HG03432 (cell line): ENCODE data around the gene NUBP2.
"Not testable (repeated sequence)": the region's sequence is repeated elsewhere in the genome, so short reads cannot be mapped to it uniquely, and the experiment has no call there.

Source experiments
- ATAC-seq: cut with Tn5 transposase; IDR thresholded peaks from one replicate; pipeline ENCODE4 v1.9.1; 2021; ENCODE audit warnings: mild to moderate bottlenecking, moderate library complexity; ENCODE audit not compliant: unreplicated experiment

NUBP2 gene

GRCh38 chr16:1784977-1785845, 2.5 kb downstream of the NUBP2 start:
- no peak for ATAC-seq

GRCh38 chr16:1785846-1786170, 3.0 kb downstream of the NUBP2 start:
- no peak for ATAC-seq

- no peak for ATAC-seq
Observed at GRCh38 chr16:1786242-1787055, 3.7 kb downstream of the NUBP2 start.

DNA sequence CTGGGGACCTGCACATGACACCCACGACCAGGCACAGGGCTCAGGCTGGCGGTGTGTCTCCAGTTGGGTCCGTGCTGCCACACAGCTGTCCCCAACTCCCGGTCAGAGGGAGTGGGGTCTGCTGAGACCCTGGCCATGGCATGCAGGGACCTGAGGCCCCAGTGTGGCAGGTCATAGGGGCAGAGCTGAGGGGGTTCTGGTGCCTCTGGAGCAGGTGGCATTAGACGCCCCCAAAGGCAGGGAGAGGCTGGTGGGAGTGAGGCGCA, 4.2 kb downstream of the NUBP2 start:
- ATAC-seq, result no peak

- no peak for ATAC-seq
Observed at GRCh38 chr16:1787322-1788094, 4.7 kb downstream of the NUBP2 start.

DNA sequence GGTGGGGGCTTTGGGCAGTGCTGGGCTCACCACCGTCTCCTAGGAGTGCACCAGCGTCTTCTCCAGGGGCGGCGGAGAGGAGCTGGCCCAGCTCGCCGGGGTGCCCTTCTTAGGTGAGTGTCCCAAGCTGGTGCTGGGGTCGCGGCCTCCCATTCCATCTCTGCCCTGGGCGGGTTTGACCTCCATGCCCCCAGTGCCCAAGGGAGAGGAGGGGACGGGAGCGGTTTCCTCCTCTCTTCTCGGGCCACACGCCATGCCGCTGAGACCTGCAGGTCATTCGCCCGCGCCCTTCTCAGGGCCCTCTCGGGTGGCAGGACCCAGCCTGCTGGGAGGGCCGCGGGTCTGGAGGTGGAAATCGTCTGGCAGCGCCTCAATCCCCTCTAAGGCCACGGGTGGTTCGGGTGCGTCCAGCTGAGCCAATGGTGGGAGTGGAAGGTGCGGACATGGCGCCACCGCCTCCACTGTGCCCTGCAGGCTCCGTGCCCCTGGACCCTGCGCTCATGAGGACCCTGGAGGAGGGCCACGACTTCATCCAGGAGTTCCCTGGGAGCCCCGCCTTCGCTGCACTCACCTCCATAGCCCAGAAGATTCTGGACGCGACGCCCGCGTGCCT, 5.4 kb downstream of the NUBP2 start:
- no peak for ATAC-seq

DNA sequence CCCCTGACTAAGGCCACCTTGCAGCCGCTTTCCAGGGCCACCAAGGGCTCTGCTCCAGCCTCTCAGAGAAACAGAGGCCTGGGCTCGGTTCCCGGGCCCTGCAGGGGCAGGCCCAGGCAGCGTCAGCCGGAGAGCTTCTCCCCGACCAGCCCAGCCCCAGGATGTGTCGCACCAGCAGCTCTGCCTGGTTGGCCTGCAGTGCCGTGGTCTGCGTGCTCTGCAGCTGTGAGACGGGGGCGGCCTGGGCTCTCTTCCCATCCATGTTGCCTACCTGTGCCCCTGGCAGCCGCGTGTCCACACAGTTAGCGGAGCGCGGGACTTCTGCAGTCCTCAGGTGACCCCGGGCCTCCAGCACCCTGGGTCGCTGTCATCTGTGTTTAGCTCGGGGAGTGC, 5.9 kb downstream of the NUBP2 start:
- no peak for ATAC-seq

- ATAC-seq, result no peak
Observed at GRCh38 chr16:1789643-1790045, 6.9 kb downstream of the NUBP2 start.

GRCh38 chr16:1790261-1790610, 7.5 kb downstream of the NUBP2 start:
- no peak for ATAC-seq

DNA sequence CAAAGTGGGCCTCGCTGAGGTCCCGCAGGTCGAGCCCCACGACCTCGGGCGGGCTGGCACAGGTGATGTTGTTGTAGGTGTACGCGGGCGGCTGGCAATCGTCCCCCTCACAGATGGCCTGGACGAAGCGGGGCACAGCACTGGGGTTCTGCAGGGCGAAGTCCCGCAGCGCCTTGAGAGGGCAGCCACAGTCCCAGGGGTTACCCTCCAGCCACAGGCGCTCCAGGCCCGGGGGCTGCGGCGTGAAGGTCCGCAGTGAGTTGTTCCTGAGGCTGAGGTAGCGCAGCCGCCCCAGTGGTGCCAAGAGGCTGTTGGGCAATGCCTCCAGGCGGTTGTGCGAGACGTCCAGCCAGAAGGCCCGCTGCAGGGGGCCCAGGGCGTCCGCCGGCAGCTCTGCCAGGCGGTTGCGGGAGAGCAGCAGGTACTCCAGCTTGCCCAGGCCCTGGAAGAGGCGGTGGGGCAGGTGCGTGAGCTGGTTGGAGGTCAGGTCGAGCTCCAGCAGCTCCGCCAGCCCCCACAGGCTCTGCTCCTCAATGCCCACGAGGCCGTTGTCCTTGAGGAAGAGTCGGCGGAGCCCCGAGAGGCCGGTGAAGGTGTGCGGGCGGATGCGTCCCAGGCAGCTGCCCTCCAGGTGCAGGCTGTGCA, 8.0 kb downstream of the NUBP2 start:
- ATAC-seq, result no peak

GRCh38 chr16:1791256-1791942, 8.6 kb downstream of the NUBP2 start:
- ATAC-seq, result no peak

DNA sequence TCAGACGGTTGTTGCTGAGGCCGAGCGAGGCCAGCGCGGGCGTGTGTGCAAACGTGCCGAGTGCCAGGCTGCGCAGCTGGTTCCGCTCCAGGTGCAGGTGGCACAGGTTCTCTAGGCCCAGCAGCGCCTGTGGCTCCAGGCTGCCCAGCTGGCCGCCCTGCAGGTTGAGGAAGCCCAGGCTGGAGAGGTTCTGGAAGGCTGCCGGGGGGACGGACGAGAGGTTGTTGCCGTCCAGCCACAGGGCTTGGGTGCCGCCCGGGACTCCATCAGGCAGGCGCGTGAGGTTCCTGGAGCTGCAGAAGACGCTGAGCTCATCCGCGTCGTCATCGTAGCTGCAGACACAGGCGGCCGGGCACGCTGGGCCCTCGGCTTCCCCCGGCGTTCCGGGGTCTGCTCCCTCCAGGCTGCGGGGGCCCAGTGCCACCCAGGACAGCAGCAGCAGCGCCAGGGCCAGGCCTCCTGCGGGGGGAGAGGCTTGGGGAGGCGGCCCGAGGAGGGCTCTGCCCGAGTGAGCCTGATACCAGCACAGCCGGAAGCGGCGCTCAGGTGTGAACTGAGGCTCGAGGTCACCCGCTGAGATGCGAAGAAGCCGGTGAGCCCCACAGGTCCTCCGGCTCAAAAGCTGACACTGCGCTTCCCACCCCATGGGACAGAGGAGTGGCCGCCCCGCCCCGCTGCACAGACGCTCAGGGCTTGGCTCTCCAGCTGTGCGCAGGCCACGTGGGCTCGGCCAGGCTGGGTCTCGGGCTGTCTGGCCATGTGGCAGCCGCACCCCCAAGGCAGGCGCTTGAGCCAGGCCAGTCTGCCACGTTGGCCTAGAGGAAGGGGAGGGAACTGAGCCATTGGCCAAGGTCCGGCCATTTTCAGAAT, 9.4 kb downstream of the NUBP2 start:
- ATAC-seq, result no peak

GRCh38 chr16:1792836-1793577, 10.2 kb downstream of the NUBP2 start:
- no peak for ATAC-seq

GRCh38 chr16:1793578-1794220, 10.9 kb downstream of the NUBP2 start, which contains the start of gene IGFALS:
IGFALS (minus strand) TSS chr16:1793705; CDS start chr16:1793652, 53 bp downstream.
- no peak for ATAC-seq

DNA sequence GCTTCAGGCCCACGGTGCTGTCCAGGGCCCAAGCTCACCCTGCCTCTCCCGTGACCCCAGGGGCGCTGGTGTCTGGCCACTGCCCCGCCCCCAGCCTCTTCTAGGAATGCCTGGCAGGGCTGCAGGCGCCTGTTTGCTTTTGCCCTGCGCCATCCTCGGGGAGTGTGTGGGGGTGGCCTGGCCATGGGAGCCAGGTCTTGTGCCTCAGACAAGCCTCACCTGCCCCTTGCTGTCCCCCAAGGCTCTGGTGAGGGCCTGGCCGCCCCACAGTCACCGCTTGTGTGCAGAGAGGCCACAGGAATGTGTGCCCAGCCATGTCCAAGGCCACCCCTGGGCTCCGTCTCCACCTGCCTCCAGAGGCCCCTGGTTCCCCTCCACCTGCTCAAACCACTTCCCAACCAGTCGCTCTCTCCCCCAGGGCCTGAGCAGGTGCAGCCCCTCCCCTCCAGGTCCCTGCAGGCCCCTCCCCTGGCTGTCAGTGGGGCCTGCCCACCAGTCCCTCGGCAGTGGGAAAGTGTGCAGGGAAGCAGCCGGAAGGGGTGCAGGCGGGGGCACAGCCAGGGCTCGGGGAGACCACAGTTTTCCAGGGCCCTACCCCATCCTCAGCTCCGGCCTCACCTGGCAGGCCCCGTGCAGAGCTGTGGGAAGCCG, 11.6 kb downstream of the NUBP2 start:
- no peak for ATAC-seq

DNA sequence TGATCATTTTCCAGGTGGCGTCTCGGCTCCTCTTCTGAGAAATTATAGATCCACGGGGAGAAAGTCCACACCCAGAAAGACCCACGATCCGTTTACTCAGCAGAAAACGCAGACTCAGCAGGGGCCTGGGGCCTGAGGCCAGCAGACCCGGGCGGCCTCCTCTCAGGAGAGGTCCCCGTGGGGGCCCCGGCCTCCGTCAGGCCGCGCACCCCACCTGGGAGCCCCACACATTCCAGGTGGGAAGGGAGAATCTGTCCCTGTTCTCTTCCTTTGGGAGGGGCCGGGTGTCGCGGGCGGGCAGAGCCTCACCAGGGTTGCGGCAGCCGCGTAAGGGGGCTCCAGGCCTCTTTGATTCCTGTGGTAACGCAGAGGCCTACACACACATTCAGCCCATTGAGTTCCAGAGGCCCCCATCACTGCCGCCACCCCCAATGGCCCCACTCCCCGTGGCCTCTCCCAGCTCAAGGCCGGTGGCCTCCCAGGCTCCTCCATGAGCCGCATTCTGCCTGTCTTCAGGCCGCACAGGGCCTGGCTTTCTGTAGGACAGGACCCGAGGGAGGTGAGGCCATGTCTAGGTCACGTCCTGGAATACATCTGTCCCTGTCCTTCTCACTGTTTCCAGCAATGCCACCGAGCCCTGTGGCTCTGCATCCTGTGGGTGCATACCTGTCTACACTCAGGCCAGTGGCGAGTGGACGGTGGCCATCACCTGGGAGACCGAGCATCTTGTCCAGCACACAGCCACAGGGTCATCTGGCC, 12.3 kb downstream of the NUBP2 start:
- ATAC-seq, result no peak

GRCh38 chr16:1799263-1799662, 16.5 kb downstream of the NUBP2 start:
- ATAC-seq, result not testable (repeated sequence)
